ENCODE measurements around the gene VGLL1.
A peak's percentile ranks its signal among the peaks of the same experiment; 100 is the strongest.

VGLL1 gene, protein sequence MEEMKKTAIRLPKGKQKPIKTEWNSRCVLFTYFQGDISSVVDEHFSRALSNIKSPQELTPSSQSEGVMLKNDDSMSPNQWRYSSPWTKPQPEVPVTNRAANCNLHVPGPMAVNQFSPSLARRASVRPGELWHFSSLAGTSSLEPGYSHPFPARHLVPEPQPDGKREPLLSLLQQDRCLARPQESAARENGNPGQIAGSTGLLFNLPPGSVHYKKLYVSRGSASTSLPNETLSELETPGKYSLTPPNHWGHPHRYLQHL

DNA sequence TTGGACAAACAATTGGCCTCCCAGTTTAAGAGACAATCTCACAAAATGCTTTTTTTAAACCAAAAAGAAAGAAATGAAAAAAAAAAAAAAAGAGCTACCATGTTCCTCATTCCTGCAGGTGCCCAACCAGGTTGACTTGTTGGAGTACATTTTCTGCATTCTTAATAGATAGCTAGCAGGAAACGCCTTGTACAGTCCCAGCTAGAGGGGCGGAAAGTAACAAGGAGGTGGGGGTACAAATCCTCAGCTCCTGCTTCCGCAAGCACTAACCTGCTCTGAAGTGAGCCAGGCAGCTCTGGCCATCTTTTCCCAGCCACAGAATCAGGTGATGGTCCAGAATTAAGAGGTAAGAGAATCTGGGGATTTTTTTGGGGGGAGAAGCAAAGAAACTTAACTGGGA is at the start of gene VGLL1:
TSS of gene VGLL1 (plus strand) at position 265 of the 400 bp plus-strand sequence. CDS start 3,806 bp downstream, outside the sequence.
- FAIRE-seq, result no peak
- DNase-seq (ENCODE audit: insufficient read length, low spot score), result no peak

- DNase-seq (ENCODE audit: insufficient read length, low spot score) (no peak), FAIRE-seq (no peak)
Measured at GRCh38 chrX:136487647-136488046, 44.4 kb upstream of the VGLL1 start, which contains the start of gene BRS3. Gene BRS3 (plus strand): TSS chrX:136487947. CDS start chrX:136488115, 168 bp downstream.

GRCh38 chrX:136488706-136489105 is 43.3 kb upstream of the VGLL1 start:
- no peak for DNase-seq (ENCODE audit: insufficient read length, low spot score)
- FAIRE-seq, result no peak

GRCh38 chrX:136491832-136492231 is 40.2 kb upstream of the VGLL1 start:
- DNase-seq (ENCODE audit: insufficient read length, low spot score) (no peak), FAIRE-seq (no peak)

- no peak for FAIRE-seq
- DNase-seq (ENCODE audit: insufficient read length, low spot score), result no peak
Measured at GRCh38 chrX:136493011-136493410, 39.0 kb upstream of the VGLL1 start.

GRCh38 chrX:136495043-136495442 is 37.0 kb upstream of the VGLL1 start:
- FAIRE-seq, result no peak

GRCh38 chrX:136496186-136496763 is 35.7 kb upstream of the VGLL1 start:
- DNase-seq (ENCODE audit: insufficient read length, low spot score) (no peak), FAIRE-seq (no peak)

More at GRCh38 chrX:136495043-136495442, 37.0 kb upstream of the VGLL1 start:
- no peak for DNase-seq (ENCODE audit: insufficient read length, low spot score)

DNA sequence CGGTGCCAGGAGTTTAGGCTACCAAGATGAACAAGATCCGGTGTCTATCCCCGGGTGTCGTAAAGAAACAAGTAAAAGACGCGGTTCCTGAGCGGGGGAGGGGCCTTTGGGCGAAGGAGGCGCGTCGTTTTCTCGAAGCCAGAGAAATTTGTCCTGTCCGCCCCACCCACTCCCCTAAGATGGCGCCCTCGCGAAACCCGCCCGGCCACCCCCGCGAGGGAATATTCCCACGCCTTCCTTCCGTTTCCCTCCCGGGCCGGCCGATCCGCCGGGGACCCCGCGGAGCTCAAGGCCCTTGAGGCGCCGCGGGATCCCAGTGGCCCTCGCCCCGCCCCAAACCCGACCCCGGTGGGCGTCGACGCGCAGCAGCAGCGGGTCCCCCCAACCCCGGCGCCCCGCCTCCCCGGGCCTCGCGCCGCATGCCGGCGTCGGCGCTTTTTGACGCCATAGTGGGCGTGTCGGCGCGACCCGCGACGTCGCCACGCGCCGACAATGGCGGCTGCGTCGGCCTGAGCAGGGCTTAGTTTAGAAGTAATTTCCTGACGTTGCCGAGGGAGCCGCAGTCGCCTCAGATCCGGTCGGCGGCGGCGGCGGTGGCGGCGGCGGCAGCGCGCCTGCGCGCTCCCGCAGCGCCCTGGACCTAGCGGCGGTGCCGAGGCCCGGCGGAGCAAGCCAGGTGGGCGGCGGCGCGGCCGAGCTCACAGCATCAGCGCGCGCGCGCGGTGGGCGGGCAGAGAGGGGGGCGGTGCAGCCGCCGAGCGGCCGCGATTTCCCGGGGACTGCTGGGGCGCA is 35.1 kb upstream of the VGLL1 start:
- FAIRE-seq (no peak), DNase-seq (ENCODE audit: insufficient read length, low spot score) (peak; percentile 46)

- DNase-seq (ENCODE audit: insufficient read length, low spot score) (no peak), FAIRE-seq (no peak)
Measured at GRCh38 chrX:136497556-136498052, 34.4 kb upstream of the VGLL1 start, which contains the start of gene HTATSF1. Gene HTATSF1 (plus strand): TSS chrX:136497592. CDS start chrX:136497685, 93 bp downstream.

GRCh38 chrX:136519069-136519468 is 12.9 kb upstream of the VGLL1 start:
- FAIRE-seq (no peak), DNase-seq (ENCODE audit: insufficient read length, low spot score) (no peak)

DNA sequence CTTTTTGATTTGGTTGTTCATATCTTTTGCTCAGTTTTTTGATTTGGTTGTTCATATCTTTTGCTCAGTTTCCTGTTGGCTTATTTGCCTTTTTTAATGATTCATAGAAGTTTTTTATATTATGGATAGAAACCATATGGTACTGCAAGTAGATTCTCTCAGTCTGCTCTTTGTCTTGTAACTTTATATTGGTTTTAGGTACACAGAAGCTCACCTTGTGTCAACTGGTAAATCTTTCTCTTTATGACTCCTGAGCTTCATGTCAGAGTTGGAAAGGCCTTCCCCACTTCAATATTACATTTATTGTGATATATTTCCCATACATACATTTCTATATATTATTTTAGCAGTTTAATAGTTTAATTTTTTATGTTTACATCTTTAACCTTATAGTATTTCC is 8.2 kb upstream of the VGLL1 start:
- DNase-seq (ENCODE audit: insufficient read length, low spot score), result no peak
- no peak for FAIRE-seq

DNA sequence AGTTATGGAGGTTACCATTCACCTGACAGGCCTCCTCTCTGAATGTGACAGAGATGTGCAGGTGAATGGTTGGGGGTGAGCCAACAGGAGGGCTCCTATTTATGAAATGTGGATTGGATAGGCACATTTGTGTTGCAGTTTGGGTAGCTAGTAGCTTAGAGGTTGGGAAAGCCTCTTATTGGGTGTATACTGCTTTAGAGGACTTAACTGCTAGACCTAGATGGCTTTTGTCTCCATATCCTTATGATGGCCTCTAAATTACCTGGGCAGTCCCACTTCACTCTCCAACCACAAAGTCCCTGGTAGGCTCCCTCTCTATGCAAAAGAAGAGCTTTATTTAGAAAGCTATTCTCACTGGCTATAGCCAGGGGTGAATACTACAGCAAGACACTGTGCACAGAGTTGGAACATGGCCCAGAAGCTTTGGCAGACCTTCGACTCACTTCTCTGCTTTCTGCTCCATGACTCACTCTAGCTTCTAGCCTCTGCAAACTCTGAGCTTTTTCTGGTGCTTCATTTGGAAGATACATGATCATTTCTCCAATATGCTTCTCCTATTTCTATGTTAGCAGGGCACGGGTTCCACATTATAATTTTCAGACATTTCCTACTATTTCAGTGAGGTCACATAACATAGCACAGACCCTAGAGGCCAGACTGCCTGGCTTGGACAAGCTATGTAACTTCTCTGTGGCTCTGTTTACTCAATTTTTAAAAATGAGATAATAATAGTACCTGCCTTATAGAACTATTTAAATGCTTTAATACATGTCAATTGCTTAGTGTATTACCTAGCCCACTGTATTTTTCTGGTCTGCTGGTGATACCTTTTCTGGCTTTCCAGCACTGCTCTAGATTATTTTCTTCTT is 6.0 kb upstream of the VGLL1 start:
- FAIRE-seq, result no peak

DNA sequence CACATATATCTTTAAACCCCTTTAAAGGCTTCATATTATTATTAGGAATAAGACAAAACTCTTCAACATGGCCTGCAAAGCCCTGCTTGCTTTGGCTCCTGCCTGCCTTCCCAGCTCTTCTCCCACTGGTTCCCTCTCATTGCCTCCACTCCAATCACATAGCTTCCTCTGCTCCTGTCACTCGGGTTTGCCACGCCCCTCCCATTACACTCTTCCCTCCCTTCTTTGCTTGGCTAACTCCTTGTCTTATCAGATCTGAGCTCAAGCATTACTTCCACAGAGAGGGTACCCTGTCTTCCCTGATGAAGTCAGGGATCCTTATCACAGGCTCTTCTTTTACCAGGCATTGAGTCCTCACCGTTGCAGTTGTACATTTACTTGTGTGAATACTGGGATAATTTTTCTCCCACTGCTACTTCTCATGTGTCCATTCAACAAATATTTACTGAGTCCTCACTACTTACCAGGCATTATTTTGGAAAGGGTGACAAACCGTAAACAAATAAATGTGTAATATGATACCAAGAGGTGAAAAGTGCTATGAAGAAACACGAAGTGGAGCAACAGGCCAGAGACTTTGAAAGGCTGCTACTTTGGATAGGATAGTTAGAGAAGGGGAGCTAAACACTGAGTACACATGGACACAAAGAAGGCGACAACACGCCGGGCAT is 3.2 kb upstream of the VGLL1 start:
- DNase-seq (ENCODE audit: insufficient read length, low spot score) (no peak), FAIRE-seq (no peak)

More for the DNA sequence above, 6.0 kb upstream of the VGLL1 start:
- DNase-seq (ENCODE audit: insufficient read length, low spot score), result peak; percentile 2

- FAIRE-seq, result no peak
Measured at GRCh38 chrX:136529795-136530194, 2.2 kb upstream of the VGLL1 start.

DNA sequence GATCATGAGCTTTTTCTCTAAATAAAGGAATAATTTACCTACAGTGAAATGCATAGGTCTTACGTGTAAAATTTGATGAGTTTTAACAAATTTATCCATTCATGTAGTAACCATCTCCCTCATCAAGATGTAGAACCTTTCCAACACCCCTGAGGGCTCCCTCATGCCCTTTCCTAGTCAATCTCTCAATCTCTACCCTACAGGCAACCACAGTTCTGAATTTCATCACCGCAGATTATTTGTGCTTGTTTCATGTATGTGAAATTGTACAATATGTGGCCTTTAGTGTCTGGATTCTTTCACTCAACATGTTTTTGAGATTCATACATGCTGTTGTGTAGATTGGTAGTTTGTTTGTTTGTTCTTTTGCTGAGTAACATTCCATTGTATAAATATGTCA is 2.1 kb downstream of the VGLL1 start:
- FAIRE-seq, result no peak
- DNase-seq (ENCODE audit: insufficient read length, low spot score), result no peak

More at GRCh38 chrX:136529795-136530194, 2.2 kb upstream of the VGLL1 start:
- no peak for DNase-seq (ENCODE audit: insufficient read length, low spot score)

- FAIRE-seq (no peak), DNase-seq (ENCODE audit: insufficient read length, low spot score) (no peak)
Measured at GRCh38 chrX:136538811-136539210, 6.8 kb downstream of the VGLL1 start.

DNA sequence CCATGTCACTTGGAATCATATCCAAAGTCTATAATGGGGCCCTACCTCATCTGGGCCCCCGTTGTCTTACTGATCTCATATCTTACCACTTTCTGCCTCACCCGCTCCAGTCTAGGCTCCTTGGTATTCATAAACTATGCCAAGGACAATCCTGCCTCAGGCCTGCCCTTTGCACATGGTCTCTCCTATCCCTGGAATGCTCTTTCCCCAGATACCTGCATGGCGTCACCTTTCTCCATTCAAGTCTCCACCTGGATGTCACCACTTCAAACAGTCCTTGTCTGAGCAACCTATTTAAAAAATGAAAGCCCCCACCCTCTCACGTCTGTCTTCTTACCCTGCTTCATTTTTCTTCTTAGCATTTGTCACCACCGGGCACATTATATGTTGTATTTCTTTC is 8.2 kb downstream of the VGLL1 start:
- no peak for FAIRE-seq
- DNase-seq (ENCODE audit: insufficient read length, low spot score), result no peak

- no peak for FAIRE-seq
Measured at GRCh38 chrX:136541294-136541693, 9.3 kb downstream of the VGLL1 start.

DNA sequence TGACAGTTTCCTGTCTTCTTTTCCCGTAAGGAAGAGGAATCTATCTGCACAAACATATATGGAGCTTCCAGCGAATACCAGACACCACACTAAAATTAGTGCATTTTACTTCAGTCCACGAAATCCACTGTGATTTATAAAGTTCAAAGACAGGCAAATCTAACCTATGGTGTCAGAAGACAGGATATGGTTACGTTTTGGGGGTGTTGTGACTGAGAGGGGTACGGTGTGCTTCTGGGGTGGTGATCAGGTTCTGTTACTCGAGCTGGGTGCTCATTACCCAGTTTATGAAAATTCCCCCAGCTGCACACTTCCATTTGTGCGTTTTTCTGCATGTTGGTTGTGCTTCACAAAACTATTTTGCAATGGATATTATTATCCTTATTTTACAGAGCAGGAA is 10.3 kb downstream of the VGLL1 start:
- DNase-seq (ENCODE audit: insufficient read length, low spot score), result no peak
- no peak for FAIRE-seq

More at GRCh38 chrX:136541294-136541693, 9.3 kb downstream of the VGLL1 start:
- no peak for DNase-seq (ENCODE audit: insufficient read length, low spot score)

DNA sequence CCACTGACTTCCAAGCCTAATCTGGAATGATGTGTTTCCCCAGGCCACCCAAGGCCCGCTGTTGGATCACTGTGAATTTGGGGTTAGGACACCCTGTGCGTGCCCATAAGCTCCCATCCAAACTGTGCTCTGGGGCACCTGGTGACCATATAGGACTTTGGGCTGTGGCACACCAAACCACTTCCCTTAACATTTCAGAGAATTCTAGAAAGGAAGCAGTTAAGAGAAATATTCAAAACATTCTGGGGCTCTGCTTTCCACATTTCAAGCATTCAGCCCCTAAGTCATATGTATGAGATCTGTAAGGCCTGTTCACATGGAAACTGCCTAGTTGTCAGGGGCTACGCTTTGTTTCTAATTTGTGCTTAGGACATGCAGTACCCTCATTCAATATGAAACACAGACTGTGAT is 14.4 kb downstream of the VGLL1 start:
- no peak for DNase-seq (ENCODE audit: insufficient read length, low spot score)
- FAIRE-seq, result no peak
